BE2C (cell line): ENCODE measurements around the gene TIMP3.

Experiments
- DNase-seq: peaks from one replicate; pipeline ENCODE4 v3.0.0-alpha.2; 2020
- H3K27me3 ChIP-seq: fragments of 250-450 bp; sonication (Bioruptor Pico); 2 replicates; pipeline ENCODE4 v1.5.1; 2020; ENCODE audit warnings: mild to moderate bottlenecking
- H3K36me3 ChIP-seq: fragments of 250-450 bp; sonication (Bioruptor Pico); 2 replicates; pipeline ENCODE4 v1.5.1; 2020; ENCODE audit warnings: mild to moderate bottlenecking
- H3K4me1 ChIP-seq: fragments of 250-450 bp; sonication (Bioruptor Pico); 2 replicates; pipeline ENCODE4 v1.5.1; 2020
- H3K4me3 ChIP-seq: 2 replicates; pipeline ENCODE4 v1.5.1; 2011; ENCODE audit warnings: low read depth, low read length
- H3K9me3 ChIP-seq: fragments of 250-450 bp; sonication (Bioruptor Pico); 2 replicates; pipeline ENCODE4 v1.5.1; 2020
- TF ChIP-seq, protein P1 (sequence below): IDR thresholded peaks from 2 replicates; pipeline ENCODE4 v1.5.1; 2012; ENCODE audit warnings: mild to moderate bottlenecking, low read depth, low read length

Gene TIMP3

DNA sequence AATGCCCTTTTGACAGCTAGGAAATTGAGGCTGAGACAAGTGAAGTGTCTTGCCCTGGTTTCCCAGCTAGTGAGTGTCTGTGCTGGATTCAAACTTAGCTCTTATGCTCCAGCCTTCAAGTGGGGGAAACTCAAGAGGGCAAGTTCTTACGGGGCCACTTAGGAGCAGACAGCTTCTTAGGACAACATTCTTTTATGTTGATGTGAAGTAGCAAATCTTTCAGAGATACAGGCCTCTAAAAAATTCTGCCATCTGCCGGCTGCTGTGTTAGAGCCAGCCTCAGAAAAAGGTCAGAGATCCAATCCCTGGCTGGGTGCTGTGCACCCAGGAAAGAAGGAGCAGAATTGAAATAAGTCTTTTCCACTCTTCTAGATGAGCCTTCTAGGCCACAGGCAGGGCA lies 26.6 kb downstream of the TIMP3 start:
- no peak for DNase-seq
- no peaks in the 10 kb centered on the region for H3K36me3 ChIP-seq
- TF ChIP-seq, protein P1, sequence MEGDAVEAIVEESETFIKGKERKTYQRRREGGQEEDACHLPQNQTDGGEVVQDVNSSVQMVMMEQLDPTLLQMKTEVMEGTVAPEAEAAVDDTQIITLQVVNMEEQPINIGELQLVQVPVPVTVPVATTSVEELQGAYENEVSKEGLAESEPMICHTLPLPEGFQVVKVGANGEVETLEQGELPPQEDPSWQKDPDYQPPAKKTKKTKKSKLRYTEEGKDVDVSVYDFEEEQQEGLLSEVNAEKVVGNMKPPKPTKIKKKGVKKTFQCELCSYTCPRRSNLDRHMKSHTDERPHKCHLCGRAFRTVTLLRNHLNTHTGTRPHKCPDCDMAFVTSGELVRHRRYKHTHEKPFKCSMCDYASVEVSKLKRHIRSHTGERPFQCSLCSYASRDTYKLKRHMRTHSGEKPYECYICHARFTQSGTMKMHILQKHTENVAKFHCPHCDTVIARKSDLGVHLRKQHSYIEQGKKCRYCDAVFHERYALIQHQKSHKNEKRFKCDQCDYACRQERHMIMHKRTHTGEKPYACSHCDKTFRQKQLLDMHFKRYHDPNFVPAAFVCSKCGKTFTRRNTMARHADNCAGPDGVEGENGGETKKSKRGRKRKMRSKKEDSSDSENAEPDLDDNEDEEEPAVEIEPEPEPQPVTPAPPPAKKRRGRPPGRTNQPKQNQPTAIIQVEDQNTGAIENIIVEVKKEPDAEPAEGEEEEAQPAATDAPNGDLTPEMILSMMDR: no peak
- no peaks in the 10 kb centered on the region for H3K27me3 ChIP-seq
- H3K4me3 ChIP-seq: no peak overlapping the region
- no peaks in the 10 kb centered on the region; the same call in 1 of the 2 replicates for H3K4me1 ChIP-seq
- H3K9me3 ChIP-seq: no peaks in the 10 kb centered on the region

- no peaks in the 10 kb centered on the region for H3K36me3 ChIP-seq
- H3K4me1 ChIP-seq: no peaks in the 10 kb centered on the region; the same call in 1 of the 2 replicates
- H3K27me3 ChIP-seq: no peaks in the 10 kb centered on the region
- H3K9me3 ChIP-seq: no peaks in the 10 kb centered on the region
- no peak overlapping the region for H3K4me3 ChIP-seq
- DNase-seq: no peak
- TF ChIP-seq, protein P1: no peak
These were observed 27.1 kb downstream of the TIMP3 start for GRCh38 chr22:32828561-32828960.

DNA sequence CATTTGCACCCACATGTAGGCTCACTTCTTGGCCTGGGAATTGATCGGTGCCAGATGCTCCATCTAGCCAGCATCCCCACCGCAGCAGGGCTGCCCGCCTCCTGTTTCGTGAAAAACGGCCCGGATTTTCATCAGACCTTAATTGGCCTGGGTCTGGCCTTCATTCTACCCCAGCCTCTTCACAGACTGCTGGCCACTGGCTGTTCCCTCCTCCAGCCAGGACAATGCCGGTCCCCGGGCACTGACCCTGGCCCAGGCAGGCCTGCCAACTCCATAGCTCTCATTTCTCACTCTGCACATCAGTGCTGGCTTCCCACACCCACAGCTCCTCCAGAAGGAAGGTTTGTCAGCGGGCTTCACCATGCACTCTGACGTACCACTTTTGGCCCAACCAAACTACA lies 27.9 kb downstream of the TIMP3 start:
- TF ChIP-seq, protein P1: no peak
- no peaks in the 10 kb centered on the region for H3K36me3 ChIP-seq
- H3K27me3 ChIP-seq: no peaks in the 10 kb centered on the region
- H3K4me1 ChIP-seq: no peaks in the 10 kb centered on the region; the same call in 1 of the 2 replicates
- no peaks in the 10 kb centered on the region for H3K9me3 ChIP-seq
- H3K4me3 ChIP-seq: no peak overlapping the region
- no peak for DNase-seq

DNA sequence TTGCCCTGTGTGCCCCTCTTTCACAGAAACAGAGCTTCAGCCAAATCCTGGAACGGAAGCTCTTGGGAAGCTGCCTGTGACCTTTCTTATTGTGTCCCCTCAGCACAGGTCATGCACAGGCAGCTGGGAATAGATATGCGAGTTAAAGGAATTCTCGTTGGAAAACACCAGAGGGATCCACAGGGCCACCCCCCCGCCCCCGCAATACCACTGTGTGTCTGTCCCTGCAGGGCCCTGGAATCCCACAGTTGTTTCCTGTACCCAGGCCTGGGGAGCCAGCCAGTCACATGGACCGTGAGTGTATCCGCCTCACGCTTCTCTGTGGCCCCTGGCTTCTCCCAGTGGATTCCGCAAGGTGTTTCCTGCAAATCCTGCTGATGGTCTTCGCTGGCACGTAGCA lies 29.0 kb downstream of the TIMP3 start:
- H3K4me1 ChIP-seq: no peaks in the 10 kb centered on the region; the same call in 1 of the 2 replicates
- H3K4me3 ChIP-seq: no peak overlapping the region
- no peak for DNase-seq
- H3K27me3 ChIP-seq: no peaks in the 10 kb centered on the region
- no peaks in the 10 kb centered on the region for H3K9me3 ChIP-seq
- no peaks in the 10 kb centered on the region for H3K36me3 ChIP-seq
- TF ChIP-seq, protein P1: no peak

GRCh38 chr22:32830957-32831356 lies 29.5 kb downstream of the TIMP3 start:
- no peaks in the 10 kb centered on the region for H3K27me3 ChIP-seq
- DNase-seq: no peak
- TF ChIP-seq, protein P1: no peak
- no peaks in the 10 kb centered on the region; the same call in 1 of the 2 replicates for H3K4me1 ChIP-seq
- no peaks in the 10 kb centered on the region for H3K9me3 ChIP-seq
- no peak overlapping the region for H3K4me3 ChIP-seq
- no peaks in the 10 kb centered on the region for H3K36me3 ChIP-seq

- no peak for DNase-seq
- Histone ChIP-seq H3K9me3 (no peaks in the 10 kb centered on the region), H3K4me1 (no peaks in the 10 kb centered on the region; the same call in 1 of the 2 replicates), H3K27me3 (no peaks in the 10 kb centered on the region), H3K36me3 (no peaks in the 10 kb centered on the region), H3K4me3 (no peak overlapping the region)
- TF ChIP-seq, protein P1: no peak
These were observed 30.1 kb downstream of the TIMP3 start for GRCh38 chr22:32831584-32831983.
